A549 (cell line): ENCODE measurements around the gene UBAC1. TPM values are rescaled to one million over a fixed set of nuclear protein-coding genes. Genes with fewer than 3 reads are reported as not detected.
A peak's percentile ranks its signal among the peaks of the same experiment; 100 is the strongest.

ENCODE experiments used
- ATAC-seq, 2 experiments: fragments of 200-7000 bp in 1 of 2; fragments of >200 bp in 1 of 2; cut with Nextera tagmentation in 1 of 2; cut with Tn5 transposase in 1 of 2; 3 replicates each; pipeline versions ENCODE4 v1.8.0 to v1.9.1; 2018 to 2020; ENCODE audit warnings: mild to moderate bottlenecking in 1 of 2, moderate library complexity in 1 of 2
- CTCF ChIA-PET: fragments of 300-600 bp; sonication (Branson Sonifier 250); formaldehyde crosslinking; extraction: SDS; loops from one replicate; lab custom pipeline; 2021; ENCODE audit warnings: antibody characterized with exemption, inconsistent platforms; lab: Yijun Ruan, JAX
- POLR2A ChIA-PET: fragments of 350-600 bp; formaldehyde crosslinking; extraction: SDS; loops from one replicate; lab custom pipeline; 2021; ENCODE audit warnings: antibody characterized with exemption, inconsistent platforms; lab: Yijun Ruan, JAX
- DNase-seq, 2 experiments: peaks; one replicate each; pipeline versions ENCODE4 v3.0.0 to v3.0.0-alpha.2; 2011 to 2016; ENCODE audit warnings: low read depth in 1 of 2, low spot score in 1 of 2
- FAIRE-seq: peaks from 2 replicates; lab custom pipeline; 2011; peaks lifted over from hg19 to GRCh38; lab: Jason Lieb, UNC
- H3K27ac ChIP-seq, 2 experiments: fragments of >200 bp; sonication (Bioruptor Twin); formaldehyde crosslinking; 3 replicates each; pipeline ENCODE4 v1.5.1; 2016 to 2017
- H3K4me1 ChIP-seq: fragments of >200 bp; sonication (Bioruptor Twin); formaldehyde crosslinking; 3 replicates; pipeline ENCODE4 v1.6.1; 2016
- H3K4me2 ChIP-seq: fragments of >200 bp; sonication (Bioruptor Twin); formaldehyde crosslinking; 3 replicates; pipeline ENCODE4 v1.6.1; 2016
- H3K4me3 ChIP-seq: fragments of >200 bp; sonication (Bioruptor Twin); formaldehyde crosslinking; 3 replicates; pipeline ENCODE4 v1.5.1; 2016
- H3K9me3 ChIP-seq: fragments of >200 bp; sonication (Bioruptor Twin); formaldehyde crosslinking; 3 replicates; pipeline ENCODE4 v1.6.1; 2016
- CBX8 ChIP-seq: fragments of 200-600 bp; sonication (generic); IDR thresholded peaks from 2 replicates; pipeline ENCODE4 v1.6.1; 2016
- CHD4 ChIP-seq: fragments of 200-600 bp; sonication (generic); IDR thresholded peaks from 2 replicates; pipeline ENCODE4 v1.6.1; 2016; ENCODE audit warnings: antibody characterized with exemption, mild to moderate bottlenecking, borderline replicate concordance
- CTCF ChIP-seq: fragments of >200 bp; sonication (Bioruptor Twin); formaldehyde crosslinking; IDR thresholded peaks from 3 replicates; pipeline ENCODE4 v1.5.1; 2016
- ELK1 ChIP-seq: fragments of 150-350 bp; IDR thresholded peaks from 2 replicates; pipeline ENCODE4 v1.6.1; 2014; ENCODE audit warnings: low read depth, mild to moderate bottlenecking, low read length
- EP300 ChIP-seq, 2 experiments: fragments of >200 bp; sonication (Bioruptor Twin); formaldehyde crosslinking; IDR thresholded peaks; 2 replicates in 1 of 2; 3 replicates in 1 of 2; pipeline ENCODE4 v1.6.1; 2016 to 2017
- FOSB ChIP-seq: fragments of 250-450 bp; sonication (Bioruptor Pico); IDR thresholded peaks from 2 replicates; pipeline ENCODE4 v1.5.0; 2020; ENCODE audit warnings: mild to moderate bottlenecking, moderate library complexity
- FOXS1 ChIP-seq: fragments of 250-450 bp; sonication (Bioruptor Pico); IDR thresholded peaks from 2 replicates; pipeline ENCODE4 v1.5.0; 2020; ENCODE audit warnings: mild to moderate bottlenecking, moderate library complexity
- HEYL ChIP-seq: fragments of 250-450 bp; sonication (Bioruptor Pico); IDR thresholded peaks from 2 replicates; pipeline ENCODE4 v1.8.0; 2021; ENCODE audit warnings: mild to moderate bottlenecking, moderate library complexity
- HOXA7 ChIP-seq: fragments of 250-450 bp; sonication (Bioruptor Pico); IDR thresholded peaks from 2 replicates; pipeline ENCODE4 v1.5.0; 2020; ENCODE audit warnings: mild to moderate bottlenecking, moderate library complexity
- JUN ChIP-seq, 2 experiments: fragments of >200 bp; sonication (Bioruptor Twin); formaldehyde crosslinking; IDR thresholded peaks; 2 replicates in 1 of 2; 3 replicates in 1 of 2; pipeline ENCODE4 v1.6.1; 2016 to 2017
- KDM1A ChIP-seq: fragments of 200-600 bp; sonication (generic); IDR thresholded peaks from 2 replicates; pipeline ENCODE4 v1.6.1; 2016; ENCODE audit warnings: low read depth, mild to moderate bottlenecking
- MAX ChIP-seq: IDR thresholded peaks from 2 replicates; pipeline ENCODE4 v1.6.1; 2012
- NPAS2 ChIP-seq: fragments of 250-450 bp; sonication (Bioruptor Pico); IDR thresholded peaks from 2 replicates; pipeline ENCODE4 v1.8.0; 2022; ENCODE audit warnings: mild to moderate bottlenecking, moderate library complexity, borderline replicate concordance
- NR3C1 ChIP-seq: fragments of >200 bp; sonication (Bioruptor Twin); formaldehyde crosslinking; IDR thresholded peaks from 3 replicates; pipeline ENCODE4 v1.6.1; 2017
- PHF8 ChIP-seq: fragments of 200-600 bp; sonication (generic); IDR thresholded peaks from 2 replicates; pipeline ENCODE4 v1.6.1; 2016; ENCODE audit warnings: low read depth, mild to moderate bottlenecking, antibody characterized with exemption, moderate library complexity, borderline replicate concordance
- POLR2A ChIP-seq: IDR thresholded peaks from 2 replicates; pipeline ENCODE4 v1.6.1; 2012; ENCODE audit warnings: mild to moderate bottlenecking, low read length
- RNF2 ChIP-seq: fragments of 200-600 bp; sonication (generic); IDR thresholded peaks from 2 replicates; pipeline ENCODE4 v1.6.1; 2016; ENCODE audit warnings: low read depth, mild to moderate bottlenecking, antibody characterized with exemption, moderate library complexity, borderline replicate concordance
- SMC3 ChIP-seq: fragments of >200 bp; sonication (Bioruptor Twin); formaldehyde crosslinking; IDR thresholded peaks from 3 replicates; pipeline ENCODE4 v1.6.1; 2018; ENCODE audit warnings: inconsistent platforms
- SREBF2 ChIP-seq: fragments of 450-650 bp; IDR thresholded peaks from 2 replicates; pipeline ENCODE4 v1.6.1; 2014; ENCODE audit warnings: mild to moderate bottlenecking, moderate library complexity
- TFCP2L1 ChIP-seq: fragments of 250-450 bp; sonication (Bioruptor Pico); IDR thresholded peaks from 2 replicates; pipeline ENCODE4 v1.5.0; 2021; ENCODE audit warnings: mild to moderate bottlenecking
- ZC3H11A ChIP-seq: fragments of 450-650 bp; IDR thresholded peaks from 2 replicates; pipeline ENCODE4 v1.6.1; 2014; ENCODE audit warnings: antibody characterized with exemption, mild to moderate bottlenecking
- WGBS: methylation state at CpG from one replicate; pipeline ENCODE4 v1.1.6; 2017; ENCODE audit errors: missing lambda C conversion rate; 5-methylcytosine and 5-hydroxymethylcytosine counted together
- polyA plus RNA-seq, 4 experiments: library from polyadenylated mRNA; depleted of rRNA in 3 of 4; stranded (reverse); fragments of >200 nt; fragmentation: RNase III in 1 of 4; extraction: RNeasy Plus Mini Kit Qiagen cat#74134 plus additional on column Dnase treatment in 1 of 4; gene quantifications; 2 replicates in 3 of 4; 3 replicates in 1 of 4; pipeline ENCODE4 v1.2.3, GENCODE V29; 2011 to 2017

UBAC1 gene
- polyA plus RNA-seq, 2 of the 4 experiments (the other 2 are of a cell fraction): 30.8 to 37.6 TPM

GRCh38 chr9:135962696-135963307 lies 1.6 kb upstream of the UBAC1 start:
- WGBS: 68% methylated on average over 11 of the region's 11 CpGs
- DNase-seq: no peak
- peaks cover 14% of the 10 kb centered on the region; the same call in 2 of the 3 replicates for H3K4me1 ChIP-seq
- ATAC-seq: no peak
- POLR2A ChIA-PET: no interaction called here
- H3K27ac ChIP-seq: no peak overlapping the region
- TF ChIP-seq TFCP2L1 (CRISPR knock-in tag): no peak
- no peak for TF ChIP-seq NR3C1
- TF ChIP-seq CBX8: no peak
- no peak for TF ChIP-seq PHF8
- CTCF ChIA-PET: interaction anchor here (1.2 to 14.0 kb wide), 2 partner anchors 23 to 159 kb away, joined by 4 to 220 read pairs; no protein-coding TSS in a partner anchor
- H3K9me3 ChIP-seq: no peaks in the 10 kb centered on the region
- H3K4me3 ChIP-seq: no peak overlapping the region
- no peak overlapping the region for H3K4me2 ChIP-seq
- no peak for FAIRE-seq

GRCh38 chr9:135961811-135962695 lies 880 bp upstream of the UBAC1 start:
- ChIA-PET CTCF (interaction anchor here (0.7 to 14.0 kb wide), 4 partner anchors 40 to 160 kb away, joined by 3 to 220 read pairs (median 4); no protein-coding TSS in a partner anchor), POLR2A (interaction anchor here (1.0 kb wide), 1 partner anchor 55 kb away, joined by 4 read pairs; the partner anchor contains the start of gene CAMSAP1)
- Histone ChIP-seq H3K4me1 (peaks cover 12% of the 10 kb centered on the region; the same call in 2 of the 3 replicates), H3K4me2 (peak overlapping the region; percentile 72), H3K27ac (peak overlapping the region; percentile 9 to 28; a peak in 1 of 6 replicates), H3K9me3 (no peaks in the 10 kb centered on the region), H3K4me3 (peak overlapping the region; percentile 19)
- DNase-seq (no peak), FAIRE-seq (no peak), ATAC-seq (no peak)
- 48% methylated on average over 15 of the region's 15 CpGs for WGBS
- TF ChIP-seq SMC3 (no peak), ELK1 (no peak), NPAS2 (no peak), EP300 (IDR thresholded peaks at IDR 0.05) (no peak), SREBF2 (no peak)

GRCh38 chr9:135960411-135961276 lies 529 bp downstream of the UBAC1 start:
- peak in 1 of 2 experiments; percentile 52 for DNase-seq
- no peaks in the 10 kb centered on the region for H3K9me3 ChIP-seq
- no peak for FAIRE-seq
- peak overlapping the region; percentile 87 for H3K4me3 ChIP-seq
- POLR2A ChIA-PET: interaction anchor here (1.0 kb wide), 1 partner anchor 53 kb away, joined by 4 read pairs; the partner anchor contains the start of gene CAMSAP1
- ATAC-seq: peak; percentile 47 to 57
- H3K4me2 ChIP-seq: peak overlapping the region; percentile 87
- no peak for TF ChIP-seq SREBF2
- peak; percentile 19; the same call in 1 of the 3 replicates for TF ChIP-seq SMC3
- TF ChIP-seq FOXS1: no peak
- 0 out of 5 replicates have a peak, but pooled peaks of 1 of the 2 experiments have one; percentile 38 for TF ChIP-seq JUN (IDR thresholded peaks at IDR 0.05)
- peak; percentile 49; the same call in 1 of the 2 replicates for TF ChIP-seq POLR2A
- TF ChIP-seq PHF8: peak; percentile 49; the same call in 1 of the 2 replicates
- 8% methylated on average over 45 of the region's 74 CpGs for WGBS
- H3K4me1 ChIP-seq: peaks cover 12% of the 10 kb centered on the region; the same call in 2 of the 3 replicates
- H3K27ac ChIP-seq: peak overlapping the region; percentile 86 to 93
- CTCF ChIA-PET: interaction anchor here (1.1 to 14.0 kb wide), 8 partner anchors 7 to 161 kb away, joined by 3 to 220 read pairs (median 4); no protein-coding TSS in a partner anchor

- 90% methylated on average over 9 of the region's 9 CpGs for WGBS
- H3K27ac ChIP-seq: peak overlapping the region in 1 of 2 experiments; percentile 93; a peak in 3 of 6 replicates
- FAIRE-seq: no peak
- DNase-seq: no peak
- peak overlapping the region; percentile 87 for H3K4me2 ChIP-seq
- H3K4me1 ChIP-seq: peaks cover 12% of the 10 kb centered on the region; the same call in 2 of the 3 replicates
- CTCF ChIA-PET: interaction anchor here (0.8 to 14.0 kb wide), 7 partner anchors 8 to 162 kb away, joined by 3 to 220 read pairs (median 5); no protein-coding TSS in a partner anchor
- no peak for TF ChIP-seq CTCF
- TF ChIP-seq FOSB (CRISPR knock-in tag): no peak
- TF ChIP-seq KDM1A: no peak
- TF ChIP-seq ZC3H11A: no peak
- TF ChIP-seq HEYL: no peak
- no peak for TF ChIP-seq CHD4
- no peak for TF ChIP-seq MAX
- no peak for TF ChIP-seq POLR2A
- no peak for TF ChIP-seq HOXA7
- no peak for TF ChIP-seq RNF2
- TF ChIP-seq, all 56 proteins: peak for 0
- Histone ChIP-seq H3K9me3 (no peaks in the 10 kb centered on the region), H3K4me3 (peak overlapping the region; percentile 87)
- ATAC-seq: no peak
- POLR2A ChIA-PET: no interaction called here
Measured at GRCh38 chr9:135959814-135960213, 1.4 kb downstream of the UBAC1 start.
